Uterine smooth muscle cell (primary cell): ENCODE data around the gene OGFOD3. TPM values are rescaled to one million over a fixed set of nuclear protein-coding genes. Genes with fewer than 3 reads are reported as not detected.

Experiments
- total RNA-seq: library from RNA; depleted of rRNA; stranded (reverse); fragments of >200 nt; gene quantifications from 2 replicates; pipeline ENCODE4 v1.2.3, GENCODE V29; 2014

OGFOD3 gene
- 32.5 and 42.4 TPM in 2 replicates for total RNA-seq

GRCh38 chr17:82418001-82418986, at the start of gene OGFOD3, which contains the start of gene HEXD:
OGFOD3 (minus strand) TSS chr17:82418586; CDS start chr17:82418485, 101 bp downstream.
HEXD (plus strand) TSS chr17:82418347; CDS start chr17:82419800, 1,453 bp downstream.

GRCh38 chr17:82458179-82458884, 39.9 kb upstream of the OGFOD3 start, which contains the start of gene NARF:
NARF (plus strand) TSS chr17:82458741; CDS start chr17:82458804, 63 bp downstream.

GRCh38 chr17:82450357-82451106, 32.1 kb upstream of the OGFOD3 start, which contains the start of gene CYBC1:
CYBC1 (minus strand) TSS chr17:82450752; CDS start chr17:82449254, 1,498 bp downstream.

GRCh38 chr17:82371333-82372248, 46.8 kb downstream of the OGFOD3 start, which contains the start of gene UTS2R:
UTS2R (plus strand) TSS chr17:82371765; CDS start chr17:82374325, 2,560 bp downstream.

GRCh38 chr17:82358465-82359350, 59.7 kb downstream of the OGFOD3 start, which contains the start of gene TEX19:
TEX19 (plus strand) TSS chr17:82359247; CDS start chr17:82362151, 2,904 bp downstream.

Other genes with a start within 250 kb of the OGFOD3 start
- 21.7 and 22.1 TPM in 2 replicates for gene CCDC57, start 205.7 kb downstream of the OGFOD3 start, total RNA-seq
- gene SLC16A3, start 189.5 kb downstream of the OGFOD3 start, total RNA-seq = 119 and 123 TPM in 2 replicates
- gene CSNK1D, start 144.9 kb downstream of the OGFOD3 start, total RNA-seq = 57.6 and 59.3 TPM in 2 replicates
- not detected in 2 replicates for gene CD7, start 101.0 kb downstream of the OGFOD3 start, total RNA-seq
- 2.9 and 3.9 TPM in 2 replicates for gene SECTM1, start 84.8 kb downstream of the OGFOD3 start, total RNA-seq
- gene TEX19, start 59.3 kb downstream of the OGFOD3 start, total RNA-seq = 0.12 TPM in 1 of 2 replicates, not detected in the other
- not detected in 2 replicates for gene UTS2R, start 46.8 kb downstream of the OGFOD3 start, total RNA-seq
- gene HEXD, start 239 bp downstream of the OGFOD3 start, total RNA-seq = 11.0 and 13.5 TPM in 2 replicates
- gene CYBC1, start 32.2 kb upstream of the OGFOD3 start, total RNA-seq = 39.6 and 63.5 TPM in 2 replicates
- 26.0 and 32.4 TPM in 2 replicates for gene NARF, start 40.2 kb upstream of the OGFOD3 start, total RNA-seq
- gene FOXK2, start 101.1 kb upstream of the OGFOD3 start, total RNA-seq = 28.6 and 29.1 TPM in 2 replicates
- 54.2 and 77.8 TPM in 2 replicates for gene WDR45B, start 229.9 kb upstream of the OGFOD3 start, total RNA-seq